H9 (cell line): ENCODE measurements around the gene ITGA2. TPM values are rescaled to one million over a fixed set of nuclear protein-coding genes. Genes with fewer than 3 reads are reported as not detected.

ENCODE experiments used
- DNase-seq: peaks from one replicate; pipeline ENCODE4 v3.0.0-alpha.2; 2017
- H2AFZ ChIP-seq: one replicate; pipeline ENCODE4 v1.6.1; 2013; ENCODE audit warnings: mild to moderate bottlenecking, low read length, control low read depth, moderate library complexity
- H2AK5ac ChIP-seq: 2 replicates; pipeline ENCODE4 v1.6.1; 2013; ENCODE audit warnings: low read length, control low read depth, mixed read lengths; ENCODE audit not compliant: insufficient read length
- H2BK120ac ChIP-seq: one replicate; pipeline ENCODE4 v1.6.1; 2013; ENCODE audit warnings: low read depth, mild to moderate bottlenecking, low read length, control low read depth, inconsistent platforms; ENCODE audit not compliant: poor library complexity, severe bottlenecking
- H2BK12ac ChIP-seq: 2 replicates; pipeline ENCODE4 v1.6.1; 2013; ENCODE audit warnings: low read length, control low read depth, mixed read lengths, low read depth; ENCODE audit not compliant: insufficient read length
- H2BK15ac ChIP-seq: 2 replicates; pipeline ENCODE4 v1.6.1; 2013; ENCODE audit warnings: low read depth, low read length, control low read depth
- H2BK20ac ChIP-seq: one replicate; pipeline ENCODE4 v1.6.1; 2013; ENCODE audit warnings: low read depth, mild to moderate bottlenecking, low read length, control low read depth, inconsistent platforms; ENCODE audit not compliant: poor library complexity, severe bottlenecking
- H2BK5ac ChIP-seq: 2 replicates; pipeline ENCODE4 v1.6.1; 2013; ENCODE audit warnings: low read length, control low read depth, mixed read lengths; ENCODE audit not compliant: insufficient read length
- H3K14ac ChIP-seq: 2 replicates; pipeline ENCODE4 v1.6.1; 2013; ENCODE audit warnings: low read length, control low read depth; ENCODE audit not compliant: insufficient read depth
- H3K18ac ChIP-seq: 2 replicates; pipeline ENCODE4 v1.6.1; 2013; ENCODE audit warnings: low read depth, mild to moderate bottlenecking, mixed read lengths, low read length, control low read depth; ENCODE audit not compliant: insufficient read length
- H3K23ac ChIP-seq: 2 replicates; pipeline ENCODE4 v1.6.1; 2013; ENCODE audit warnings: low read length, control low read depth, mixed read lengths, low read depth; ENCODE audit not compliant: insufficient read length
- H3K23me2 ChIP-seq: 2 replicates; pipeline ENCODE4 v1.6.1; 2013; ENCODE audit warnings: low read depth, mild to moderate bottlenecking, mixed read lengths, low read length, control low read depth; ENCODE audit not compliant: insufficient read length, poor library complexity, severe bottlenecking
- H3K27ac ChIP-seq: 2 replicates; pipeline ENCODE4 v1.5.1; 2013; ENCODE audit warnings: low read length, control low read depth, mixed read lengths, low read depth; ENCODE audit not compliant: insufficient read length
- H3K27me3 ChIP-seq: 2 replicates; pipeline ENCODE4 v1.6.1; 2013; ENCODE audit warnings: low read length, control low read depth, inconsistent platforms; ENCODE audit not compliant: insufficient read depth
- H3K4ac ChIP-seq: 2 replicates; pipeline ENCODE4 v1.6.1; 2013; ENCODE audit warnings: low read depth, mild to moderate bottlenecking, control low read depth, inconsistent platforms, low read length, moderate library complexity
- H3K4me1 ChIP-seq: 2 replicates; pipeline ENCODE4 v1.6.1; 2013; ENCODE audit warnings: low read length, control low read depth, inconsistent platforms; ENCODE audit not compliant: insufficient read depth
- H3K4me2 ChIP-seq: 2 replicates; pipeline ENCODE4 v1.6.1; 2013; ENCODE audit warnings: low read length, control low read depth, mixed read lengths; ENCODE audit not compliant: insufficient read length, insufficient read depth
- H3K56ac ChIP-seq: 2 replicates; pipeline ENCODE4 v1.6.1; 2013; ENCODE audit warnings: low read depth, mild to moderate bottlenecking, mixed read lengths, low read length, control low read depth; ENCODE audit not compliant: insufficient read length
- H3K79me1 ChIP-seq: 2 replicates; pipeline ENCODE4 v1.6.1; 2013; ENCODE audit warnings: low read depth, mild to moderate bottlenecking, moderate library complexity, low read length, control low read depth, inconsistent platforms; ENCODE audit not compliant: insufficient read depth, poor library complexity, severe bottlenecking
- H3K79me2 ChIP-seq: 2 replicates; pipeline ENCODE4 v1.6.1; 2013; ENCODE audit warnings: low read length, control low read depth, inconsistent platforms; ENCODE audit not compliant: insufficient read depth
- H3K9ac ChIP-seq: 2 replicates; pipeline ENCODE4 v1.6.1; 2013; ENCODE audit warnings: low read length, control low read depth, mixed read lengths; ENCODE audit not compliant: insufficient read length; ENCODE audit errors: extremely low read depth
- H3K9me3 ChIP-seq: one replicate; pipeline ENCODE4 v1.6.1; 2013; ENCODE audit warnings: low read depth, low read length, inconsistent platforms; ENCODE audit not compliant: control insufficient read depth
- H3T11ph ChIP-seq: one replicate; pipeline ENCODE4 v1.6.1; 2013; ENCODE audit warnings: mild to moderate bottlenecking, low read length, control low read depth, inconsistent platforms
- H4K20me1 ChIP-seq: one replicate; pipeline ENCODE4 v1.6.1; 2013; ENCODE audit not compliant: control insufficient read depth, insufficient read length, insufficient read depth
- H4K5ac ChIP-seq: 2 replicates; pipeline ENCODE4 v1.6.1; 2013; ENCODE audit warnings: low read depth, mild to moderate bottlenecking, mixed read lengths, low read length, control low read depth; ENCODE audit not compliant: insufficient read length
- H4K8ac ChIP-seq: replicated peaks from 2 replicates; pipeline ENCODE4 v1.6.1; 2013; ENCODE audit warnings: low read length, control low read depth, mixed read lengths, low read depth; ENCODE audit not compliant: insufficient read length
- H4K91ac ChIP-seq: 2 replicates; pipeline ENCODE4 v1.6.1; 2013; ENCODE audit warnings: low read depth, mild to moderate bottlenecking, moderate library complexity, mixed read lengths, low read length, control low read depth; ENCODE audit not compliant: insufficient read length
- H3K27ac Mint-ChIP-seq, 3 experiments: 2 replicates in 2 of 3; 3 replicates in 1 of 3; pipeline ENCODE4 v1.8.0; 2020 to 2021; ENCODE audit warnings: mixed read lengths in 3 of 3, mild to moderate bottlenecking in 1 of 3, moderate library complexity in 1 of 3
- H3K27me3 Mint-ChIP-seq: 2 replicates; pipeline ENCODE4 v1.8.0; 2021; ENCODE audit warnings: low read depth, mild to moderate bottlenecking, moderate library complexity, mixed read lengths
- H3K36me3 Mint-ChIP-seq, 3 experiments: 2 replicates in 2 of 3; 3 replicates in 1 of 3; pipeline ENCODE4 v1.8.0; 2020 to 2021; ENCODE audit warnings: low read depth in 3 of 3, mixed read lengths in 3 of 3; ENCODE audit not compliant: insufficient read depth in 1 of 3
- H3K4me1 Mint-ChIP-seq, 2 experiments: 2 replicates each; pipeline ENCODE4 v1.8.0; 2020; ENCODE audit warnings: mixed read lengths in 2 of 2
- H3K4me3 Mint-ChIP-seq, 2 experiments: 2 replicates in 1 of 2; 3 replicates in 1 of 2; pipeline ENCODE4 v1.8.0; 2020 to 2021; ENCODE audit warnings: mild to moderate bottlenecking in 2 of 2, mixed read lengths in 2 of 2, moderate library complexity in 1 of 2
- H3K9me3 Mint-ChIP-seq, 2 experiments: 2 replicates in 1 of 2; 3 replicates in 1 of 2; pipeline ENCODE4 v1.8.0; 2020; ENCODE audit warnings: mild to moderate bottlenecking in 2 of 2, mixed read lengths in 2 of 2, moderate library complexity in 1 of 2
- CTCF ChIP-seq: fragments of 200-600 bp; sonication (generic); conservative IDR thresholded peaks from 3 replicates; pipeline ENCODE4 v1.8.0; 2021; ENCODE audit warnings: antibody characterized with exemption, mild to moderate bottlenecking
- WGBS: extraction: QIAGEN DNeasy Blood & Tissue Kit; methylation state at CpG from one replicate; pipeline ENCODE4 v1.1.7; 2013; ENCODE audit warnings: missing lambda C conversion rate, low lambda C conversion rate, mixed read lengths; ENCODE audit not compliant: insufficient read length; ENCODE audit errors: extremely low coverage; 5-methylcytosine and 5-hydroxymethylcytosine counted together
- total RNA-seq: library from RNA; stranded (reverse); gene quantifications from 2 replicates; pipeline ENCODE4 v1.2.1, GENCODE V29; 2021

Gene ITGA2
- total RNA-seq, 1 experiment from 2014 or later = 3.0 TPM

- Histone ChIP-seq H3K79me2 (no peaks in the 10 kb centered on the region), H4K5ac (no peak overlapping the region), H4K8ac (no peak overlapping the region), H3K4me2 (no peak overlapping the region), H3K27me3 (no peaks in the 10 kb centered on the region), H2AFZ (no peak overlapping the region), H3K9me3 (no peaks in the 10 kb centered on the region), H3K4ac (no peak overlapping the region), H4K91ac (no peak overlapping the region), H3K79me1 (no peaks in the 10 kb centered on the region), H3K18ac (no peak overlapping the region), H3T11ph (no peak overlapping the region), H2BK15ac (no peak overlapping the region), H4K20me1 (no peaks in the 10 kb centered on the region), H3K56ac (no peak overlapping the region), H3K23ac (no peak overlapping the region), H2BK120ac (no peak overlapping the region), H3K27ac (no peak overlapping the region), H2BK20ac (no peak overlapping the region), H3K4me1 (no peaks in the 10 kb centered on the region), H3K23me2 (no peaks in the 10 kb centered on the region), H3K9ac (no peak overlapping the region), H2AK5ac (no peak overlapping the region), H3K14ac (no peak overlapping the region), H2BK12ac (no peak overlapping the region), H2BK5ac (no peak overlapping the region)
- Mint-ChIP-seq H3K4me1 (no peaks in the 10 kb centered on the region), H3K27me3 (no peaks in the 10 kb centered on the region), H3K4me3 (no peak overlapping the region), H3K9me3 (no peaks in the 10 kb centered on the region), H3K36me3 (peaks cover 0 to 2% (median 0%) of the 10 kb centered on the region in 3 experiments; a peak in 2 of 7 replicates), H3K27ac (no peak overlapping the region)
- no peak for TF ChIP-seq CTCF
- no CpG with 5 or more reads among the region's 1 CpG for WGBS
- DNase-seq = no peak
Observed at GRCh38 chr5:53067641-53068040, 78.5 kb downstream of the ITGA2 start.
